ENCODE results near the gene GMPPA. TPM values are rescaled to one million over a fixed set of nuclear protein-coding genes. Genes with fewer than 3 reads are reported as not detected.

GMPPA gene
- total and polyA plus RNA-seq, 4 donors, result 20.2 to 59.4 (median 43.4) TPM

GRCh38 chr2:219501849-219502248 lies 3.2 kb downstream of the GMPPA start:
- 98% methylated on average over 14 of the region's 14 CpGs for WGBS
- Histone ChIP-seq H3K27ac (ENCODE audit: low read depth in 1 of 2, low read length in 2 of 2) (no peak overlapping the region), H3K4me1 (ENCODE audit: control insufficient read depth in 4 of 4, insufficient read depth in 4 of 4, low read length in 3 of 4) (peaks cover 6 to 30% (median 20%) of the 10 kb centered on the region in 4 donors), H3K4me3 (ENCODE audit: low read depth in 1 of 3, low read length in 3 of 3) (no peak overlapping the region), H3K36me3 (ENCODE audit: control insufficient read depth in 4 of 4, insufficient read depth in 3 of 4, low read depth in 1 of 4, low read length in 3 of 4) (peaks cover 12 to 34% (median 14%) of the 10 kb centered on the region in 4 donors), H3K9ac (ENCODE audit: low read depth in 1 of 2, low read length in 2 of 2) (no peak overlapping the region), H3K27me3 (ENCODE audit: control insufficient read depth in 4 of 4, insufficient read depth in 4 of 4, low read length in 3 of 4) (no peaks in the 10 kb centered on the region), H3K9me3 (ENCODE audit: control insufficient read depth in 4 of 4, low read length in 3 of 4) (no peaks in the 10 kb centered on the region)
- TF ChIP-seq JUND (IDR thresholded peaks at IDR 0.05) (no peak), RXRA (IDR thresholded peaks at IDR 0.05) (no peak), ZBTB33 (IDR thresholded peaks at IDR 0.05) (no peak), YY1 (IDR thresholded peaks at IDR 0.05) (no peak), REST (IDR thresholded peaks at IDR 0.05) (no peak), NR2F2 (IDR thresholded peaks at IDR 0.05) (no peak), FOXA1 (IDR thresholded peaks at IDR 0.05) (no peak), ATF3 (IDR thresholded peaks at IDR 0.05) (no peak), HNF4G (IDR thresholded peaks at IDR 0.05) (no peak), EGR1 (IDR thresholded peaks at IDR 0.05; ENCODE audit: low read depth in 2 of 2) (no peak), HNF4A (conservative IDR thresholded peaks at IDR 0.05) (no peak), MAX (IDR thresholded peaks at IDR 0.05) (no peak), SP1 (IDR thresholded peaks at IDR 0.05) (no peak), RAD21 (IDR thresholded peaks at IDR 0.05) (no peak)
- no peak for DNase-seq (ENCODE audit: low spot score)

GRCh38 chr2:219502618-219503017 lies 3.9 kb downstream of the GMPPA start:
- Histone ChIP-seq H3K4me3 (ENCODE audit: low read depth in 1 of 3, low read length in 3 of 3) (no peak overlapping the region), H3K9ac (ENCODE audit: low read depth in 1 of 2, low read length in 2 of 2) (no peak overlapping the region), H3K36me3 (ENCODE audit: control insufficient read depth in 4 of 4, insufficient read depth in 3 of 4, low read depth in 1 of 4, low read length in 3 of 4) (peaks cover 14 to 34% (median 15%) of the 10 kb centered on the region in 4 donors), H3K4me1 (ENCODE audit: control insufficient read depth in 4 of 4, insufficient read depth in 4 of 4, low read length in 3 of 4) (peaks cover 5 to 22% (median 13%) of the 10 kb centered on the region in 4 donors), H3K9me3 (ENCODE audit: control insufficient read depth in 4 of 4, low read length in 3 of 4) (no peaks in the 10 kb centered on the region), H3K27me3 (ENCODE audit: control insufficient read depth in 4 of 4, insufficient read depth in 4 of 4, low read length in 3 of 4) (no peaks in the 10 kb centered on the region), H3K27ac (ENCODE audit: low read depth in 1 of 2, low read length in 2 of 2) (no peak overlapping the region)
- no peak for TF ChIP-seq NR2F2 (IDR thresholded peaks at IDR 0.05)
- TF ChIP-seq ATF3 (IDR thresholded peaks at IDR 0.05), result no peak
- TF ChIP-seq HNF4G (IDR thresholded peaks at IDR 0.05), result no peak
- no peak for TF ChIP-seq GABPA (IDR thresholded peaks at IDR 0.05 in 1 of 2, conservative IDR thresholded peaks at IDR 0.05 in 1 of 2)
- TF ChIP-seq SP1 (IDR thresholded peaks at IDR 0.05), result no peak
- no peak for TF ChIP-seq EGR1 (IDR thresholded peaks at IDR 0.05; ENCODE audit: low read depth in 2 of 2)
- no peak for TF ChIP-seq MAX (IDR thresholded peaks at IDR 0.05)
- TF ChIP-seq RAD21 (IDR thresholded peaks at IDR 0.05), result no peak
- no peak for TF ChIP-seq REST (IDR thresholded peaks at IDR 0.05)
- TF ChIP-seq YY1 (IDR thresholded peaks at IDR 0.05), result no peak
- TF ChIP-seq JUND (IDR thresholded peaks at IDR 0.05), result no peak
- no peak for TF ChIP-seq ZBTB33 (IDR thresholded peaks at IDR 0.05)
- no peak for TF ChIP-seq RXRA (IDR thresholded peaks at IDR 0.05)
- no peak for TF ChIP-seq CTCF (IDR thresholded peaks at IDR 0.05; ENCODE audit: low read depth, low read length, missing input control)
- TF ChIP-seq FOXA1 (IDR thresholded peaks at IDR 0.05), result no peak
- no peak for DNase-seq (ENCODE audit: low spot score)

All from liver (tissue), 9 donors.